Sigmoid colon (tissue), 7 donors: ENCODE results near the gene BRIP1. TPM values are rescaled to one million over a fixed set of nuclear protein-coding genes. Genes with fewer than 3 reads are reported as not detected.
A peak's percentile ranks its signal among the peaks of the same experiment; 100 is the strongest.

Experiments used
- DNase-seq: peaks from one replicate; pipeline ENCODE4 v3.0.0-alpha.2; 2019
- H3K27ac ChIP-seq, 4 donors: fragments of 200-600 bp; sonication (generic); one replicate each; pipeline ENCODE4 v1.5.1; 2016 to 2019; ENCODE audit warnings: mild to moderate bottlenecking in 1 of 4
- H3K27me3 ChIP-seq, 3 donors: fragments of 200-600 bp; sonication (generic); one replicate each; pipeline ENCODE4 v1.5.1; 2019; ENCODE audit warnings: mild to moderate bottlenecking in 1 of 3
- H3K36me3 ChIP-seq, 4 donors: fragments of 200-600 bp; sonication (generic); one replicate each; pipeline ENCODE4 v1.5.1; 2016 to 2019
- H3K4me1 ChIP-seq, 4 donors: fragments of 200-600 bp; sonication (generic); one replicate each; pipeline ENCODE4 v1.5.1; 2017 to 2019
- H3K4me3 ChIP-seq, 4 donors: fragments of 200-600 bp; sonication (generic); one replicate each; pipeline ENCODE4 v1.5.1; 2017 to 2019; ENCODE audit warnings: mild to moderate bottlenecking in 2 of 4, moderate library complexity in 1 of 4
- H3K9me3 ChIP-seq, 4 donors: fragments of 200-600 bp in 3 of 4; sonication (generic) in 3 of 4; one replicate each; pipeline versions ENCODE4 v1.5.1 to v1.6.1; 2013 to 2019
- EP300 ChIP-seq, 4 donors: sonication (generic); formaldehyde crosslinking; IDR thresholded peaks; one replicate each; pipeline ENCODE4 v1.6.1; 2017; ENCODE audit warnings: antibody characterized with exemption in 4 of 4
- POLR2A ChIP-seq, 2 donors: fragments of 450-650 bp; IDR thresholded peaks; one replicate each; pipeline ENCODE4 v1.6.1; 2016; ENCODE audit warnings: antibody characterized with exemption in 2 of 2, mild to moderate bottlenecking in 2 of 2, moderate library complexity in 2 of 2
- POLR2AphosphoS5 ChIP-seq, 4 donors: sonication (generic); formaldehyde crosslinking; IDR thresholded peaks; one replicate each; pipeline ENCODE4 v1.6.1; 2017; ENCODE audit warnings: antibody characterized with exemption in 4 of 4
- WGBS, 2 donors: extraction: QIAGEN DNeasy Blood & Tissue Kit; methylation state at CpG; one replicate each; pipeline ENCODE4 v1.1.7; 2013; 5-methylcytosine and 5-hydroxymethylcytosine counted together
- intact Hi-C: fragments of 100-400 bp; cut with DNase I; formaldehyde crosslinking; loops from one replicate; pipeline ENCODE4 v1.15.1; 2023
- polyA plus RNA-seq, 3 donors: library from polyadenylated mRNA; stranded (reverse); fragments of 200-250 nt; gene quantifications; one replicate each; pipeline ENCODE4 v1.2.3, GENCODE V29; 2013
- total RNA-seq, 4 donors: library from RNA; depleted of rRNA; stranded (reverse); fragments of >200 nt; gene quantifications; one replicate each; pipeline ENCODE4 v1.1.0, GENCODE V29; 2016
- TF ChIP-seq, protein P1 (sequence below), 4 experiments: fragments of 450-650 bp in 3 of 4; fragments of 200-600 bp in 1 of 4; IDR thresholded peaks; one replicate each; pipeline ENCODE4 v1.5.1; 2016 to 2019; ENCODE audit warnings: antibody characterized with exemption in 4 of 4, mild to moderate bottlenecking in 3 of 4, moderate library complexity in 2 of 4
- donor health status: healthy with polysubstance abuse.
- donor health status: Bipolar disorder and iron deficiency.
- donor health status: healthy.

Gene BRIP1
- total and polyA plus RNA-seq, 7 donors = under 0.01 to 1.5 (median 0.41) TPM; not detected in 1

DNA sequence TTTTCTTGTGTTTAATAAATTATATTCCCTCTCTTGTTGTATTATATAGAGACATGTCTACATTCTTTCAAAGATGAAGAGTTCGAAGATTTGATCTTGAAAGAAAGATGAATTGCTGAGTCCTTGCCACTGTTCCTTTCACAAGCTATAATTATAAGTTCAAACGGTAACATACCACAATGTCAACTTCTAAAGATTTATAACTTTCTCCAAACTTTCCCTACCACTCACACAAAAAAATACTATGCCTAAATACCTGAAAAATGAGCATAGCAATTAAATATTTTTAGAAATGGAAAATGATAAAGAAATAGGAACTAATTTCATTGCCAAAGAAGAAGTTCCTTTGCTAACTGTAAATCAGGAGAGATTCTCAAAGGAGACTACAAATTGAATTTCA is 50.6 kb downstream of the BRIP1 start:
- Histone ChIP-seq H3K4me1 (no peaks in the 10 kb centered on the region), H3K27ac (no peak overlapping the region), H3K27me3 (no peaks in the 10 kb centered on the region), H3K36me3 (no peaks in the 10 kb centered on the region), H3K4me3 (no peak overlapping the region), H3K9me3 (no peaks in the 10 kb centered on the region)
- intact Hi-C loops = no loop called here
- DNase-seq = no peak
- WGBS, 2 donors = 64 to 87% methylated on average over 2 of the region's 2 CpGs
- TF ChIP-seq, protein P1, sequence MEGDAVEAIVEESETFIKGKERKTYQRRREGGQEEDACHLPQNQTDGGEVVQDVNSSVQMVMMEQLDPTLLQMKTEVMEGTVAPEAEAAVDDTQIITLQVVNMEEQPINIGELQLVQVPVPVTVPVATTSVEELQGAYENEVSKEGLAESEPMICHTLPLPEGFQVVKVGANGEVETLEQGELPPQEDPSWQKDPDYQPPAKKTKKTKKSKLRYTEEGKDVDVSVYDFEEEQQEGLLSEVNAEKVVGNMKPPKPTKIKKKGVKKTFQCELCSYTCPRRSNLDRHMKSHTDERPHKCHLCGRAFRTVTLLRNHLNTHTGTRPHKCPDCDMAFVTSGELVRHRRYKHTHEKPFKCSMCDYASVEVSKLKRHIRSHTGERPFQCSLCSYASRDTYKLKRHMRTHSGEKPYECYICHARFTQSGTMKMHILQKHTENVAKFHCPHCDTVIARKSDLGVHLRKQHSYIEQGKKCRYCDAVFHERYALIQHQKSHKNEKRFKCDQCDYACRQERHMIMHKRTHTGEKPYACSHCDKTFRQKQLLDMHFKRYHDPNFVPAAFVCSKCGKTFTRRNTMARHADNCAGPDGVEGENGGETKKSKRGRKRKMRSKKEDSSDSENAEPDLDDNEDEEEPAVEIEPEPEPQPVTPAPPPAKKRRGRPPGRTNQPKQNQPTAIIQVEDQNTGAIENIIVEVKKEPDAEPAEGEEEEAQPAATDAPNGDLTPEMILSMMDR (IDR thresholded peaks at IDR 0.05) = no peak

DNA sequence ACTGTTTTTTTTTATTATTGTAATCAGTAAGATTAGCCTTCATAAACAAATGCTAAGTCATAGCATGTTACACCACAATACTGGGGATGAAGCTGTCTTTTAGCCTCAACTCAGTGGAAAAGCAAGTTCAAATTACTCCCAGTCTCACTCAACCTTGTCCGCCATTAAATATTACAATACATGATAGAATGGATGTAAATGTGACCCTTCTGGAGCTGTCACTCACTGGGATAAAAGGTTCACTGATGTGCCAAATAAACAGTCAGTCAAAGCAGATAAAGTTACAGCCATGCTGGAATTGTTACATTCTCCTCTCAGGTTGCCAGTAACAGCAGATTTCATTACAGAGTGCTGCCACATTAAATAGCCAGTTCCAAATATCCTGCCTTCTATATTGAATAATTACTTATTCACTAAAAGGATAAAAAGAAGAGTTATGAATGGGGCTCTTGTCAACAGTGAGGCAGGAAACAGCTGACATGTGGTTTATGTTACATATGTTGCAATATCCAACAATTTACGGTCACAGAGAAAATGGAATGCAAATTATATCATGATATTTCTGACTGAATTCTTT is 53.4 kb downstream of the BRIP1 start:
- no peak for DNase-seq
- TF ChIP-seq POLR2AphosphoS5 (IDR thresholded peaks at IDR 0.05) (no peak), EP300 (IDR thresholded peaks at IDR 0.05) (no peak), POLR2A (IDR thresholded peaks at IDR 0.05) (no peak)
- TF ChIP-seq, protein P1 (IDR thresholded peaks at IDR 0.05) = no peak
- WGBS, 2 donors = 66 to 79% methylated on average over 2 of the region's 2 CpGs
- no peaks in the 10 kb centered on the region for H3K9me3 ChIP-seq
- no peaks in the 10 kb centered on the region for H3K36me3 ChIP-seq
- no peaks in the 10 kb centered on the region for H3K27me3 ChIP-seq
- no peak overlapping the region for H3K27ac ChIP-seq
- H3K4me1 ChIP-seq = no peaks in the 10 kb centered on the region
- intact Hi-C loops = no loop called here
- no peak overlapping the region for H3K4me3 ChIP-seq

DNA sequence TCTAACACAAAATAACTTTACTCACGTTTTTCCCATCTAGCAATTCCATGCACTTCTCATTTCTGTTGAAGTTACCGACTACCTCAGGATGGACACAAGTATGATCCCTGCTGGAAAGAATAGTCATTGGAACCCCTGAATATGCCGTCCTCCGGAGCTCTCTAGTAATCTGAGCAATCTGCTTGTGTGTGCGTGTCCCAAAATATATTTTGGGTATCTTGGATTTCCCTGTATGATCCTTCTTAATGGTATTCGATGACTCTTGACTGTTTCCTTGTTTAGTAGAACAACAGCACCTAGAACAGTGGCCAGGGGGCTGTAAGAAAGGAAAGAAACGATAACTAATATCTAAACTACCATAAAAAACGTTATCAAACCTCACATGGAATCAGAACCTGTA is 54.9 kb downstream of the BRIP1 start:
- Histone ChIP-seq H3K36me3 (no peaks in the 10 kb centered on the region), H3K9me3 (no peaks in the 10 kb centered on the region), H3K4me3 (no peak overlapping the region), H3K27me3 (no peaks in the 10 kb centered on the region), H3K4me1 (no peaks in the 10 kb centered on the region), H3K27ac (no peak overlapping the region)
- 95% methylated on average over 8 of the region's 8 CpGs for WGBS, 2 donors
- TF ChIP-seq, protein P1 (IDR thresholded peaks at IDR 0.05) = no peak
- no peak for TF ChIP-seq POLR2AphosphoS5 (IDR thresholded peaks at IDR 0.05)
- TF ChIP-seq EP300 (IDR thresholded peaks at IDR 0.05) = no peak
- TF ChIP-seq POLR2A (IDR thresholded peaks at IDR 0.05) = no peak
- DNase-seq = no peak
- intact Hi-C loops = no loop called here

DNA sequence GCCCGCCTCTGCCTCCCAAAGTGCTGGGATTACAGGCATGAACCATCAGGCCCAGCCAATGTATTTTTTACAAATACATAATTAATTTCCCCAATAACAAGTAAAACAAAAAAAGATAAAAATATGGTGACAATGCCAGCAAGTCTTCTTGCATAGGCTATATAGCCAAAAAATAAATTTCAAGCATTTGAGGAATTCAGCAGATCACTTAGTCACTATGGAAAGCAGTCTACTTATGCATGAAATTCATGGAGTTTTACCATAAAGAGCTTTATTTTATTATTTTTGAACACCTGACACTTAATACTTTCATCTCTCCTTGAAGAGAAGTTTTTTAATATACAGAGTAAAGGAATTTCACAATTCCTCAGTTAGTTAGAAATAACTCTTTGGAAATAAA is 56.4 kb downstream of the BRIP1 start:
- no peaks in the 10 kb centered on the region for H3K36me3 ChIP-seq
- WGBS, 2 donors = 96 to 100% methylated on average over 1 of the region's 1 CpG
- H3K4me1 ChIP-seq = no peaks in the 10 kb centered on the region
- H3K9me3 ChIP-seq = no peaks in the 10 kb centered on the region
- H3K27me3 ChIP-seq = no peaks in the 10 kb centered on the region
- intact Hi-C loops = no loop called here
- no peak for DNase-seq
- H3K4me3 ChIP-seq = no peak overlapping the region
- TF ChIP-seq EP300 (IDR thresholded peaks at IDR 0.05) = no peak
- peak in 1 of 2 donors; percentile 4 for TF ChIP-seq POLR2A (IDR thresholded peaks at IDR 0.05)
- no peak overlapping the region for H3K27ac ChIP-seq

DNA sequence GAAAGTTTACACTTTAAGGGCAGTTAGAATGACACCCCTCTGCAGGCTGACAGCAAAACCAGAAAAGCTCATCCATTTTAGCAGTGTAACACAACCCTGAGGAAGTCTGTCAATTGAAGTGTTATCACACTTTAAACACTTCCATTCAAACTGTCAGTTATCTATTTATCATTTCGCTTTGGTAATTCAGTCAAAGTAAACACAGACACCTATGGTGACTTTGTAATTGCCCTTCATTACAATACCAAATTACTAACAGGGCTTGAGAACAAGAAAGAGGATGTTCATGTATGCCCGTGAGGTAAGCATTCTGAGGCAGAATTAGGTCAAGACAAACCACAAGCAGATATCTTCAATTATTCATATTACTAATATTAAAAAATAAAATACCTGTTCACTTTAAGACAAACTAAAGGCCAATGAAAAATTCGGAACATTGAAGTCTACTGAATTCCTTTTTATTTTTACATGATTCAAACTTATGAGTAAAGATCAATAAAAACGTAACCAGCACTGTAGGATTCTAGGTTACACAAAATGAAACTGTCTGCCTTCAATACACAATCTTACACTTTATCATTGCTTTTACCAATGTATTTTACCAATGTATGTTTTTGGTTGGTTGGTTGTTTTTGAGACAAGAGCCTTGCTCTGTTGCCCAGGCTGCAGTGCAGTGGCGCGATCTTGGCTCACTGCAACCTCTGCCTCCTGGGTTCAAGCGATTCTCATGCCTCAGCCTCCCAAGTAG is 57.1 kb downstream of the BRIP1 start:
- Histone ChIP-seq H3K27ac (no peak overlapping the region), H3K4me3 (no peak overlapping the region), H3K27me3 (no peaks in the 10 kb centered on the region), H3K9me3 (no peaks in the 10 kb centered on the region), H3K4me1 (no peaks in the 10 kb centered on the region), H3K36me3 (no peaks in the 10 kb centered on the region)
- intact Hi-C loops = no loop called here
- TF ChIP-seq POLR2AphosphoS5 (IDR thresholded peaks at IDR 0.05) (no peak), POLR2A (IDR thresholded peaks at IDR 0.05) (no peak), EP300 (IDR thresholded peaks at IDR 0.05) (no peak)
- TF ChIP-seq, protein P1 (IDR thresholded peaks at IDR 0.05) = no peak
- no peak for DNase-seq
- WGBS, 2 donors = 67 to 82% methylated on average over 7 of the region's 7 CpGs
